NCI-H1694 treated with DMSO at 0.1 percent for 48 hours (cell line): ENCODE results near the gene MYO15A.
A peak's percentile ranks its signal among the peaks of the same experiment; 100 is the strongest.

Source experiments
- DNase-seq: peaks from one replicate; lab custom pipeline; 2025; lab: John Stamatoyannopoulos, UW

The MYO15A gene

GRCh38 chr17:18218756-18219415 is 110.3 kb downstream of the MYO15A start:
- no peak for DNase-seq

- DNase-seq: no peak
Measured at GRCh38 chr17:18224053-18224386, 115.5 kb downstream of the MYO15A start.

- DNase-seq: no peak
Measured at GRCh38 chr17:18224387-18225120, 116.0 kb downstream of the MYO15A start.

- peak; percentile 90 for DNase-seq
Measured at GRCh38 chr17:18225121-18225641, 116.6 kb downstream of the MYO15A start, which contains the start of gene LLGL1. LLGL1 (plus strand) TSS chr17:18225635; CDS start chr17:18225683, 48 bp downstream.

GRCh38 chr17:18225642-18226283 is 117.2 kb downstream of the MYO15A start:
- DNase-seq: peak; percentile 6

- no peak for DNase-seq
Measured at GRCh38 chr17:18226284-18226945, 117.9 kb downstream of the MYO15A start.

- no peak for DNase-seq
Measured at GRCh38 chr17:18227635-18228034, 119.1 kb downstream of the MYO15A start.

- DNase-seq: no peak
Measured at GRCh38 chr17:18228176-18228682, 119.7 kb downstream of the MYO15A start.

GRCh38 chr17:18229254-18229653 is 120.7 kb downstream of the MYO15A start:
- DNase-seq: no peak
